Liver (tissue), 9 donors: ENCODE data around the gene ADARB1. TPM values are rescaled to one million over a fixed set of nuclear protein-coding genes. Genes with fewer than 3 reads are reported as not detected.

Experiments used
- DNase-seq: peaks from one replicate; pipeline ENCODE4 v3.0.0-alpha.2; 2017; ENCODE audit warnings: low spot score
- H3K27ac ChIP-seq, 2 donors: one replicate each; pipeline ENCODE4 v1.7.0; 2013; ENCODE audit warnings: inconsistent platforms in 2 of 2, low read length in 2 of 2, control low read depth in 1 of 2, low read depth in 1 of 2, mild to moderate bottlenecking in 1 of 2
- H3K27me3 ChIP-seq, 4 donors: one replicate each; pipeline versions ENCODE4 v1.6.1 to v1.7.0; 2013; ENCODE audit warnings: low read length in 3 of 4, inconsistent platforms in 1 of 4, mild to moderate bottlenecking in 1 of 4, moderate library complexity in 1 of 4; ENCODE audit not compliant: control insufficient read depth in 4 of 4, insufficient read depth in 4 of 4
- H3K36me3 ChIP-seq, 4 donors: one replicate each; pipeline versions ENCODE4 v1.6.1 to v1.7.0; 2013; ENCODE audit warnings: low read length in 3 of 4, mild to moderate bottlenecking in 3 of 4, low read depth in 1 of 4, moderate library complexity in 1 of 4; ENCODE audit not compliant: control insufficient read depth in 4 of 4, insufficient read depth in 3 of 4
- H3K4me1 ChIP-seq, 4 donors: one replicate each; pipeline versions ENCODE4 v1.6.1 to v1.7.0; 2013; ENCODE audit warnings: low read length in 3 of 4, mild to moderate bottlenecking in 3 of 4, moderate library complexity in 1 of 4; ENCODE audit not compliant: control insufficient read depth in 4 of 4, insufficient read depth in 4 of 4
- H3K4me3 ChIP-seq, 3 donors: one replicate each; pipeline versions ENCODE4 v1.6.1 to v1.7.0; 2013; ENCODE audit warnings: low read length in 3 of 3, control low read depth in 1 of 3, low read depth in 1 of 3, mild to moderate bottlenecking in 1 of 3
- H3K9ac ChIP-seq, 2 donors: one replicate each; pipeline ENCODE4 v1.7.0; 2013; ENCODE audit warnings: low read length in 2 of 2, mild to moderate bottlenecking in 2 of 2, moderate library complexity in 2 of 2, control low read depth in 1 of 2, low read depth in 1 of 2
- H3K9me3 ChIP-seq, 4 donors: one replicate each; pipeline versions ENCODE4 v1.6.1 to v1.7.0; 2013; ENCODE audit warnings: low read length in 3 of 4; ENCODE audit not compliant: control insufficient read depth in 4 of 4
- EGR1 ChIP-seq, 2 donors: IDR thresholded peaks; 2 replicates each; pipeline ENCODE4 v1.6.1; 2016 to 2018; ENCODE audit warnings: antibody characterized with exemption in 2 of 2, low read depth in 2 of 2
- FOXA1 ChIP-seq: IDR thresholded peaks from 2 replicates; pipeline ENCODE4 v1.6.1; 2016; ENCODE audit warnings: antibody characterized with exemption
- GABPA ChIP-seq, 2 donors: IDR thresholded peaks in 1 of 2; conservative IDR thresholded peaks in 1 of 2; 2 replicates each; pipeline ENCODE4 v1.6.1; 2016; ENCODE audit warnings: antibody characterized with exemption in 2 of 2, mild to moderate bottlenecking in 1 of 2, moderate library complexity in 1 of 2
- HNF4G ChIP-seq: IDR thresholded peaks from 2 replicates; pipeline ENCODE4 v1.6.1; 2016; ENCODE audit warnings: antibody characterized with exemption
- JUND ChIP-seq, 2 donors: IDR thresholded peaks; 2 replicates each; pipeline ENCODE4 v1.6.1; 2016; ENCODE audit warnings: antibody characterized with exemption in 2 of 2
- RAD21 ChIP-seq, 2 donors: IDR thresholded peaks; 2 replicates each; pipeline ENCODE4 v1.6.1; 2016; ENCODE audit warnings: antibody characterized with exemption in 2 of 2, mild to moderate bottlenecking in 2 of 2
- SP1 ChIP-seq: IDR thresholded peaks from 2 replicates; pipeline ENCODE4 v1.6.1; 2018; ENCODE audit warnings: antibody characterized with exemption, mild to moderate bottlenecking
- TAF1 ChIP-seq: conservative IDR thresholded peaks from 2 replicates; pipeline ENCODE4 v1.6.1; 2016; ENCODE audit warnings: antibody characterized with exemption, mild to moderate bottlenecking
- whole genome bisulfite sequencing: extraction: QIAGEN DNeasy Blood & Tissue Kit; methylation state at CpG from one replicate; pipeline ENCODE4 v1.1.7; 2013; 5-methylcytosine and 5-hydroxymethylcytosine counted together
- polyA plus RNA-seq, 2 donors: library from polyadenylated mRNA; stranded (reverse) in 1 of 2; unstranded in 1 of 2; fragments of 200-250 nt in 1 of 2; fragments of >200 nt in 1 of 2; fragmentation: Nextera tagmentation in 1 of 2; extraction: Ambion mirVana in 1 of 2; gene quantifications; one replicate each; pipeline versions ENCODE4 v1.2.1 to v1.2.3, GENCODE V29; 2013 to 2015
- total RNA-seq, 2 donors: library from RNA; depleted of rRNA; stranded (reverse); fragments of >200 nt; gene quantifications; one replicate each; pipeline ENCODE4 v1.2.3, GENCODE V29; 2014
- TF ChIP-seq, protein P1 (sequence below): IDR thresholded peaks from 2 replicates; pipeline ENCODE4 v1.6.1; 2016; ENCODE audit warnings: antibody characterized with exemption
- TF ChIP-seq, protein P2 (sequence below): IDR thresholded peaks from 2 replicates; pipeline ENCODE4 v1.6.1; 2016; ENCODE audit warnings: antibody characterized with exemption
- TF ChIP-seq, protein P3 (sequence below): IDR thresholded peaks from 2 replicates; pipeline ENCODE4 v1.6.1; 2016; ENCODE audit warnings: antibody characterized with exemption
- TF ChIP-seq, protein P4 (sequence below): fragments of 150-350 bp; IDR thresholded peaks from 2 replicates; pipeline ENCODE4 v1.5.1; 2017; ENCODE audit warnings: improper control_type of control experiment, low read depth, low read length; ENCODE audit not compliant: missing input control
- donor health status: healthy.
- donor health status: healthy.
- donor health status: healthy.
- donor health status: healthy.
- donor health status: healthy.

Gene ADARB1
- total and polyA plus RNA-seq, 4 donors = 1.6 to 7.8 (median 2.9) TPM

DNA sequence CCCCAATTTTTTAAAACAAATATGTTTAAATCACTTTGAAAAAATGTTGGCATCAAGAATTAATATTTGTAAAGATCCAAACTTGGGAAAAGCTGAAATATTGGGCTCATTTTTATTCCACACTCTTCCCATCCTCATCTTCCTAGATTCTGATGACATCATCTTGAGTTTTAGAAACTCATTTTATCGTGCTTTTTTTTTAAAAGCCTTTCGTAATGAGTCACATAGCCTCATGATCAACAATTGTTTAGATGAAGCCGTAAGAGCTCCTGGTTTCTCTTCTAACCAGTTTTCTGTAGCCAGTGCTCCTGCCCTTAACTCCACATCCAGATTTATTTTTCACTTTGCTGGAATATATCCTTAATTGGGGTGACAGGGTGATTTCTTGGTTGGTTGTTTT is 134.7 kb downstream of the ADARB1 start (continued):
- TF ChIP-seq, protein P1, sequence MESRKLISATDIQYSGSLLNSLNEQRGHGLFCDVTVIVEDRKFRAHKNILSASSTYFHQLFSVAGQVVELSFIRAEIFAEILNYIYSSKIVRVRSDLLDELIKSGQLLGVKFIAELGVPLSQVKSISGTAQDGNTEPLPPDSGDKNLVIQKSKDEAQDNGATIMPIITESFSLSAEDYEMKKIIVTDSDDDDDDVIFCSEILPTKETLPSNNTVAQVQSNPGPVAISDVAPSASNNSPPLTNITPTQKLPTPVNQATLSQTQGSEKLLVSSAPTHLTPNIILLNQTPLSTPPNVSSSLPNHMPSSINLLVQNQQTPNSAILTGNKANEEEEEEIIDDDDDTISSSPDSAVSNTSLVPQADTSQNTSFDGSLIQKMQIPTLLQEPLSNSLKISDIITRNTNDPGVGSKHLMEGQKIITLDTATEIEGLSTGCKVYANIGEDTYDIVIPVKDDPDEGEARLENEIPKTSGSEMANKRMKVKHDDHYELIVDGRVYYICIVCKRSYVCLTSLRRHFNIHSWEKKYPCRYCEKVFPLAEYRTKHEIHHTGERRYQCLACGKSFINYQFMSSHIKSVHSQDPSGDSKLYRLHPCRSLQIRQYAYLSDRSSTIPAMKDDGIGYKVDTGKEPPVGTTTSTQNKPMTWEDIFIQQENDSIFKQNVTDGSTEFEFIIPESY = no peak
- TF ChIP-seq HNF4G (no peak), SP1 (no peak)
- TF ChIP-seq, protein P2, sequence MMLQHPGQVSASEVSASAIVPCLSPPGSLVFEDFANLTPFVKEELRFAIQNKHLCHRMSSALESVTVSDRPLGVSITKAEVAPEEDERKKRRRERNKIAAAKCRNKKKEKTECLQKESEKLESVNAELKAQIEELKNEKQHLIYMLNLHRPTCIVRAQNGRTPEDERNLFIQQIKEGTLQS = no peak

DNA sequence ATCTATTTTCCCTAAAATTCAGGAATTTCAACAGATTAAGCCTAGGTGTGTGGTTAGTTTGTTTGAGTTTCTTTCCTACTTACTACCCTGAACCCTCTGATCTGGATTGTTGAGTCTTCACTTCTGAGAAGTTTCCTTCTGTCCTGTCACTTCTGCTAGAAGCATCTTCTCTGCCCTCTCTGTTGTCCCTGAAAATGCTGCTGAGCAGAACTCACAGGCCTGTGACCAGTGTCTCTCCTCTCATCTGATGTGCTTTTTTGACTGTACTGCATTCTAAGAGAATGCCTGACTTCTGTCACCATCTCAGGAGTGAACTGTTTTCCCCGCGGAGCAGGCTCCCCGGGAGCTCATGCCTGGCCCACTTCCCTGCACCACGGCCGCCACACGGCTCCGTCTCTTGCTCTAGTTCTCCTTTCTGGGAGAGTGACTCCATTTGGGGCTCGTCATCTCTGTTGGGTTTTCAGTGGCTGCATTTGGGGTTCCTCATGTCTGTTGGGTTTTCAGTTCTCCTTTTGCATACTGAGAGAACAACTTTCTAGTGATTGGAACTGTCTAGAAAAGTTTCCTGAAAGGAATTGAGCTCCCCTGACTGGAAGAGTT is 135.4 kb downstream of the ADARB1 start:
- Histone ChIP-seq H3K4me3 (no peak overlapping the region), H3K36me3 (peaks cover 0 to 6% (median 1%) of the 10 kb centered on the region in 4 donors)

DNA sequence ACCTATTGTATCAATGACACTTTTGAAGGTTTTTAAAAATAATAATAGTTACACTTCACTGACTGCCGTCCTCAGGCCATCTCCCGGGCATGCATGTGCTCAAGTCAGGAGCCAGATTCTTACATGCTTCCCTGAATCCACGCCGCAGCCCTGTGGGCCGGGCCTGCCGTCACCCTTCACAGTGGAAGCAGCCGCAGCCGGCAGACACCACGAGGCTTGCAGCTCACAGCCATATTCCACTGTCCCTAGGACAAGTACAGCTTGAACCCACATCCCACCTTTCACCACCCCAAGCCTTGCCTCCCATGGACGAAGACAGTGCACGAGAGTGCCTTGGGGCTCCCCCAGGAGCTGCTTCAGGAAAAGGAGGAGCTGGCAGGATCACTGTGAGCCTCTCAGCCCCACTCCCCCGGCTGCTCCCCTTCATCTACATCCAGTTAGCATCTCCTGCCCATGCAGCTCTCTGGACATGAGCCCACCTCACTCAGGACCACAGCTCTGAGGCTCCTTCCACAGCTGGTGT is 136.1 kb downstream of the ADARB1 start:
- no peak for DNase-seq
- H3K27me3 ChIP-seq = no peaks in the 10 kb centered on the region
- no peaks in the 10 kb centered on the region for H3K9me3 ChIP-seq
- no peak overlapping the region for H3K27ac ChIP-seq
- no peak for TF ChIP-seq EGR1 (IDR thresholded peaks at IDR 0.05; ENCODE audit: low read depth in 2 of 2)
- no peak for TF ChIP-seq GABPA (IDR thresholded peaks at IDR 0.05 in 1 of 2, conservative IDR thresholded peaks at IDR 0.05 in 1 of 2)
- TF ChIP-seq TAF1 = no peak
- no peak for TF ChIP-seq FOXA1
- TF ChIP-seq, protein P3, sequence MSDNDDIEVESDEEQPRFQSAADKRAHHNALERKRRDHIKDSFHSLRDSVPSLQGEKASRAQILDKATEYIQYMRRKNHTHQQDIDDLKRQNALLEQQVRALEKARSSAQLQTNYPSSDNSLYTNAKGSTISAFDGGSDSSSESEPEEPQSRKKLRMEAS = no peak
- no peak overlapping the region for H3K9ac ChIP-seq
- WGBS = 95% methylated on average over 12 of the region's 12 CpGs
- peaks cover 0 to 3% (median 0%) of the 10 kb centered on the region in 4 donors for H3K36me3 ChIP-seq
- H3K4me3 ChIP-seq = no peak overlapping the region
- no peaks in the 10 kb centered on the region for H3K4me1 ChIP-seq

More for the DNA sequence above, 135.4 kb downstream of the ADARB1 start:
- 85% methylated on average over 8 of the region's 8 CpGs for WGBS
- Histone ChIP-seq H3K9me3 (no peaks in the 10 kb centered on the region), H3K9ac (no peak overlapping the region), H3K27ac (no peak overlapping the region), H3K4me1 (no peaks in the 10 kb centered on the region), H3K27me3 (no peaks in the 10 kb centered on the region)
- TF ChIP-seq, protein P1 = no peak
- TF ChIP-seq, protein P4, sequence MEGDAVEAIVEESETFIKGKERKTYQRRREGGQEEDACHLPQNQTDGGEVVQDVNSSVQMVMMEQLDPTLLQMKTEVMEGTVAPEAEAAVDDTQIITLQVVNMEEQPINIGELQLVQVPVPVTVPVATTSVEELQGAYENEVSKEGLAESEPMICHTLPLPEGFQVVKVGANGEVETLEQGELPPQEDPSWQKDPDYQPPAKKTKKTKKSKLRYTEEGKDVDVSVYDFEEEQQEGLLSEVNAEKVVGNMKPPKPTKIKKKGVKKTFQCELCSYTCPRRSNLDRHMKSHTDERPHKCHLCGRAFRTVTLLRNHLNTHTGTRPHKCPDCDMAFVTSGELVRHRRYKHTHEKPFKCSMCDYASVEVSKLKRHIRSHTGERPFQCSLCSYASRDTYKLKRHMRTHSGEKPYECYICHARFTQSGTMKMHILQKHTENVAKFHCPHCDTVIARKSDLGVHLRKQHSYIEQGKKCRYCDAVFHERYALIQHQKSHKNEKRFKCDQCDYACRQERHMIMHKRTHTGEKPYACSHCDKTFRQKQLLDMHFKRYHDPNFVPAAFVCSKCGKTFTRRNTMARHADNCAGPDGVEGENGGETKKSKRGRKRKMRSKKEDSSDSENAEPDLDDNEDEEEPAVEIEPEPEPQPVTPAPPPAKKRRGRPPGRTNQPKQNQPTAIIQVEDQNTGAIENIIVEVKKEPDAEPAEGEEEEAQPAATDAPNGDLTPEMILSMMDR = no peak
- no peak for TF ChIP-seq GABPA (IDR thresholded peaks at IDR 0.05 in 1 of 2, conservative IDR thresholded peaks at IDR 0.05 in 1 of 2)
- no peak for TF ChIP-seq RAD21 (IDR thresholded peaks at IDR 0.05)
- no peak for TF ChIP-seq TAF1
- TF ChIP-seq JUND (IDR thresholded peaks at IDR 0.05) = no peak
- no peak for DNase-seq
